GM19455 (cell line): ENCODE measurements around the gene OSER1.
"Not testable (repeated sequence)": the region's sequence is repeated elsewhere in the genome, so short reads cannot be mapped to it uniquely, and the experiment has no call there.

Experiments
- ATAC-seq: cut with Tn5 transposase; IDR thresholded peaks from one replicate; pipeline ENCODE4 v1.9.1; 2021; ENCODE audit not compliant: unreplicated experiment

Gene OSER1

DNA sequence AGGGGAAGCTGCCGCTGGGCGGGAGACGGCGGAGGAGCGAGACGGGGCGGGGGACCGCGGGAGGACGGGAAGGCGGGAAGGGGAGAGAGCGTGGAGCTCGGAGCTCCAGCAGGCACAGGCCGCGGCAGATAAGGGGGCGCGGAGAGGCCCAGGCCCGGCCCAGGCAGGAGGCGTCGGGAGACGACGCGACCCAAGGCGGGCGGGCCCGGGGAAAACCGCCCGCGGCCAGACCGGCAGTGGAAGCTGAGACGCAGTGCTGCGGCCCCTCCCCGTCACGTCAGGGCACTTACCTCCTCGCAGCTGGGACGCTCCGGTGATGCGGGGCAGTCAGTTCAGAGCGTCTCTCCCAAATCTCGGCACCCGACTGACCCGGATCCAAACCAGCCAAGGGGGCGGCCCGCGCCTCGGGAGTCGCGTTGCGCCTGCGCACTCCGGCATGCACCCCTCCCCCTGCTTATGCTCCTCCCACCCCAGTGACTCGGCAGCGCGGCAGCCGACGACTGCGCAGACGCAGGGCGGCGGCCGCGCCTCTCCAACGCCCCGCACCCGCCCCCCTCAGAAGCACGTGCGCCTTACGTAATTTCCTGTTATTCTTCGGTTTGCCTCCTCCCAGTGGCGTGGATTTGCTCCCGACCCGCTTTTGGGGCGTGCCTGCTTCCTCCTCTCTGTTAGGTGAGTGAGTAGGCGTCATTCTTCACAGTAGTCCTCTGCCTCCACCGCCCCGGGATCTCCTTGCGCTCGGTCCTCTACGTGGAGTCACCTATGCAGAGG lies at the start of gene OSER1:
OSER1 (minus strand) TSS at position 366 of the 771 bp plus-strand sequence. CDS start 3,814 bp downstream, outside the sequence.
- ATAC-seq = peak; percentile 81

DNA sequence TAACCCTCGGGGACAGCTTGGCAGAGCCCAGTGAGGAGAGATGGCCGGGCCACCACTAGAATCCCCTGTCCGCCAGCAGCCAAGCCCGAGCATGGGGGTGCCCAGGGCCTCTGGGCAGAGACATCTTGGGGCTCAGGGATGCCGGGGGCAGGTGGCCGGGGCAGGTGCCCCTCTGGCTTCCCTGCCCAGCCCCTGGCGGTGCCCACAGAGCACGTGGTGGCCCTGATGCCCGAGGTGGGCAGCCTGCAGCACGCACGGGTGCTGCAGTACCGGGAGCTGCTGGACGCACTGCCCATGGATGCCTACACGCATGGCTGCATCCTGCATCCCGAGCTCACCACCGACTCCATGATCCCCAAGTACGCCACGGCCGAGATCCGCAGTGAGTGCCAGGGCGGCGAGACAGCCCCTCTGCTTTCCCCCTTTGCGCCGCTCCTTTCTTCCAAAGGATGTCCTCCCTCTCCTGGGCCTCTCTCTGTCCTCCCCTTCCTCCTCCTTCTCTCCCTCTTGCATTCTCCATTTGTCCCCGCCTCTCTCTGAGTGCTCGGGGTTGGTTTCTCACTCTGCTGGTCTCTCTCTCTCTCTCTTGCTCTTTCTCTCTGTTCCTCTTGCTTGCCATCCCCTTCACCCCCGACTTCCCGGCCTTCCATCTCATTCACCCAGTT lies 47.8 kb upstream of the OSER1 start:
- ATAC-seq = no peak

DNA sequence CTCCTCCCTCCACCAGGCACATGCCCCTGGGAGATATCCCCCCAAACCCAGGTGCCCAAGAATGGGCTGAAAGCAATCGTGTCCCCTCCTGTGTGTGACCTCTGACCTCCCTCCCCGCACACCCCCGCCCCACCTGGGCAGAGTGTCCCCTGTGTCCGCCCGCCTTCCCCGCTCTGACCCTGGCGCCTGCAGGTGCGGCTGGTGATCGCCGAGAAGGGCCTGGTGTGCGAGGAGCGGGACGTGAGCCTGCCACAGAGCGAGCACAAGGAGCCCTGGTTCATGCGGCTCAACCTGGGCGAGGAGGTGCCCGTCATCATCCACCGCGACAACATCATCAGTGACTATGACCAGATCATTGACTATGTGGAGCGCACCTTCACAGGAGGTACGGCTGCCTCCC lies 46.4 kb upstream of the OSER1 start:
- no peak for ATAC-seq

DNA sequence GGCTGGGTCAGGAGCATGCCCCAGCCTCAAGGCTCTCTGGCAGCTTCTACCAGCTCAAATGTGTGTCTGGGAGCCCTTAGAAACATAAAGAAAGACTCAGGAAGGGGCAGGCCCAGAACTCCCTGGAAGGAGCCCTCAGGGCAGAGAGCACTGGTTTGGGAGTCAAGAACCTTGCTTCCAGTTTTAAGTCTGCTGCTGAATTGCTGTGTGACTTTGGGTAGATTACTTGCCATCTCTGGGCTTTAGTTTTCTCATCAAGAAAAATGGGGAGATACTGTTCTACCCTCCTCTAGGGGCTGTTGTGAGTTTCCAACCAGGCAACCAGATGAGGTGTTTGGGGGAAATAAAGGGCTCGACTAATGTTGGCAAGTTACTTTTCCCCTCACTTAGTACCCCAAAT lies 45.4 kb upstream of the OSER1 start:
- ATAC-seq = no peak

DNA sequence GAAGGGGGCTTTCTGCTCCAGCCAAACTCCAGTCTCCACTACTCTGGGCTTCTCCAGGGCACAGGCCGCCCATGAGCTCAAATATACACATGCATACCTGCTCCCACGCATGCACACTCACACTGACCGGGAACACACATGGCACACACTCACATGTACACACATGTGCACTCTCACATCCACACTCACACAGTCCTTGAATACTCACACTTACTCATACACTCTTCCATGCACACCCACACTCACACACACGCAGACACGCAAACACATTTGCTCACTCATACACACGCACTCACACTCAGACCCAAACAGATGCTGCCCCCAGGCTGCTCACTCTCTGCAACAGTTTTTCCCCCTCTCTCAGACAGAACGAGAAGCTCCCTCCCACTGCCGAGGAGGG lies 43.5 kb upstream of the OSER1 start:
- no peak for ATAC-seq

DNA sequence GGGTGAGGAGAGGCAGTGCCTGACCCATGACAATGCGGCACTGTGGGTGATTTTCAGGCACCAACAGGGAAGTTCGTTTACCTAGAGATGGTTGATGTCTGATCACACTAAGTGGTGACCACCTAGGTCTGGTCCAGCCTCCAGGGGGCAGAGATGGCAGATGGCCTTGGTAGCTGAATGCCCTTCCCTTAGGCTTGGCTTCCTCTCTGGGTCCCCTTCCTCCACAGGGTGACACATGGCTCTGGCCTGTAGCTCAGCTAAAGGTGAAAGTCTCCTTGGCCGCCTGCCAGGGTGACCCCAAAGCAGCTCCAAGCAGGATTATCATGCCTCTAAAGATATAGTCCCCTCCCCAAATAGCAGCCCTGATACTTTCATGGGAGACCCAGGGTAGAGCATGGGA lies 43.0 kb upstream of the OSER1 start:
- no peak for ATAC-seq

DNA sequence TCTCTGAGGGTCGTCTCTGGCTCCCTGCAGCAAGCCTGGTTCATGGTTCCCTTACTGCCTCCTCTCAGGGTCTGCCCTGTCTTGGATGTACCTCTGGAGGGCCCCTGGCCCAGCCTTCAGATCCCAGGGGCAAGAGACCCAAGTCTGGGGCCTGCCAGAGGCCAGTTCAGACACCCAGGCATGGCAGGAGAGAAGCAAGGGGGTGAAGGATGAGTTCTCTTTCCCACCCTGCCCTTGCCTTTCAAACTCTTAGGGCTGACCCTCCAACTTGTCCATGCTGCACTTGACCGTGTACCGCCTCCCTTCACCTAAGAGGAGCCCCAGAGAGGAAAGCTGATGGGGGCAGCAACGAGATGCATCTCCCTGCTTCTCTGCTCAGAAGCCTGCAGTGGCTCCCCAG lies 40.7 kb upstream of the OSER1 start:
- ATAC-seq = no peak

DNA sequence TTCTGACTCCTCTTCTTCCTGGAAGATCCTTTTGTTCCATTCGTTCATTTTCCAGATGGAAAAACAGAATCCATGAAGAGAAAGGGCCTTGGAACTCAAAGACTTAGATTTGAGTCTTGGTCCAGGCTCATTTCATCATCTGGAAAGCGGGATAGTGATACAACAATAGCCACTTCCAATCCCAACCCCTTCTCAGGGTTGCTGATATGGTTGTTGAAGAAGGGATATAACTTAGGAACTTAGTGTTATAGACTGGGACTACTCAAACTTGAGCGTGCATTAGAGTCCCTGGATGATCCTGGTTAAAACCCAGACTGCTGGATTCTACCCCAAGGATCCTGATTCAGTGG lies 37.8 kb upstream of the OSER1 start:
- ATAC-seq = no peak

DNA sequence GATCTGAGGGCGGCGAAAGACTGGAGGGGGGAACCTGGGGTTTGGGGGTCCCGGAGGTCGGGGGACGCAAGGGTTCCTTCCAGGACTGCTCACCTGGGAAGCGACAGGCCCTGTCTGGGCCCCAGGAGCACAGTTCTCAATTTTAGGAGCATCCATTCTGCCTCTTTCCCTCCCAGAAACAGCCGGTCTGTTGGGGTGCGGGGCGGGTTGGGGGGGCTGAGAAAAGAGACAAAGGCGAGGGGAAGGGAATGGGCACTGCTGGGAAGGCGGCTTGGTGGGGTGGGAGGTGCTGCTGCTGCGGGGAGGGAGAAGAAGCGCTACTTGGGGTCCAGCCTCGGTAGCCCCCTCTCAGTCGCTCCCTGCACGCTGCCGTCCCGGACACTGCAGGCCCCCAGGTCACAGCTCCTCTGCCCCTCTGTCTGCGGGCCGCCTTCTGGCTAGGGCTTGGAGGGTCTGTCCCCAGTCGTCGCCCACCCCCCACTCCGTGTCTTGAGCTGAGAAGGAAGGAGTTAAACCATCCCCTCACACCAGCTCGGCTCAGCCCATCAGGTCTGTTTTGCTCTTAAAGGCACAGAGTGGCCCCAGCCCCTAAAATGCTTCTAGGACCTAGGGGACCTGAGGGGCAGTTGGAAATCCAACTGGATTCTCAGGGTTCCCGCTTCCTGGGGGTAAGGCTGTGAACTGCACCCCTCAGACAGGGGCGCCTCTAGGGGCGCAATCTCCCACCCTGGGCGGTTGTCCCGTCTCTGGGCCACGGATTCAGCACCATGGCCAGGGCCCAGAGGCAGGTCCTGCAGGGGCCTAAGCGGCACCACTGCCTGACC lies 37.2 kb upstream of the OSER1 start:
- ATAC-seq = no peak

DNA sequence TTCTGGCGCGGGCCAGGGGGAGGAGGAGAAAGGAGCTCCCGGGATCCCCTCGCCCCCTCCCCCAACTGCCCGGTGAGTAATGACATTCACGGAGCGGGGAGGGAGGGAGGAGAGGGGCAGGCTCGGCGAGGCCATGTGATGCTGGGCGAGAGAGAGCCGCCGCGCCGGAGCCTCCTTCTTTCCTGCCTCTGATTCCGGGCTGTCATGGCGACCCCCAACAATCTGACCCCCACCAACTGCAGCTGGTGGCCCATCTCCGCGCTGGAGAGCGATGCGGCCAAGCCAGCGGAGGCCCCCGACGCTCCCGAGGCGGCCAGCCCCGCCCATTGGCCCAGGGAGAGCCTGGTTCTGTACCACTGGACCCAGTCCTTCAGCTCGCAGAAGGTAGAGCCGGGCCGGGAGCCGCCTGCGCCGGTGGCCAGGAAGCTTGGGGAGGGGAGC lies 36.6 kb upstream of the OSER1 start, which contains the start of gene GDAP1L1:
GDAP1L1 (plus strand) TSS at position 178 of the 441 bp plus-strand sequence; CDS start at position 205, 27 bp downstream.
- no peak for ATAC-seq

DNA sequence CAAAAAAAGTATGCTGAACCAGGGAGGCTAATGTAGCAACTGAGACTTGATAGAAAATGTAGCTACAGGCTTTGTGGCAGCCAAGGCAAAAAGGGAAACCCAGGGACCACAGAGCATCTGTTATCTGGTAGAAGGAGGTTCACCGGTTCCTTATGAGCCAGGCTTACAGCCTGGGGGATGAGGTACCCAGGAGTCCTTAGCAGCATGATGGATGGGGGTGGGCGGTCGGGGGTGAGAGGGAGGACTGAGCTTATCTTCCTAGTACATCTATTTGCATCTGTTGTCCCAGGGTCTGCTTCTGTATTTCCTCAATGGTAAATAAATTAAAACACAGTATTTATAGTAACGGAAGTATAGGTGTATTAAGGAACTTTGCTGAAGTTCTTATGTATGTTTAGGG lies 35.4 kb upstream of the OSER1 start:
- no peak for ATAC-seq

DNA sequence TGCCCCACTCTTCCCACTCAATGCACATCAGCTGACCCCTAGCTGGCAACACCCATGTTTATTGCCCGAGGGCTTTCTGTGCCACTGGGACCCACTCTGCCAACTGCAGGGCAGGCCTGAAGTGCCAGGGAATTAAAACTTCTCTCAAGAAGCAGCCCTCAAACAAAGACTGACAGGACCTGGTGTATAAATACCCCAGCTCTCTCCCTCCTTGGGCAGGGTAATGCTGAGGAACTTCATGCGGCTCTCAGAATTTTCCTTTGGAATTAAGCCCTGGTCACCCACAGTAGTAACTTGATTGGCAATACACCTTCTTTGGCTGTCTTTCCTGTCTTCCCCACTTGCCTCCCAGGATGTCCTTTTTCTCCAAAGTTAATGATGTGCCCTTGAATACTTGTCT lies 31.2 kb upstream of the OSER1 start:
- ATAC-seq = no peak

DNA sequence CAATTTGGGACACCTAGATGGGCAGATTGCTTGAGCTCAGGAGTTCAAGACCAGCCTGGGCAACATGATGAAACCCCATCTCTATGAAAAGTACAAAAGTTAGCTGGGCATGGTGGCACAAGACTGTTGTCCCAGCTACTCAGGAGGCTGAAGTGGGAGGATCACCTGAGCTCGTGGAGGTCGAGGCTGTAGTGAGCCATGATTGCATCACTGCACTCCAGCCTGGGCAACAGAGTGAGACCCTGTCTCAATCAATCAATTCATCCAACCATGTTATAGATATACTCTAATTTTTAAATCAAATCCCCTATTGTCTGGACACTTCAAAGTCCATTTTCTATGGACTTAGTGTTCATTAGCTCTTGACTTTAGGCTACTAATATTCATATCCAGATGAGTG lies 26.3 kb upstream of the OSER1 start:
- ATAC-seq = not testable (repeated sequence)

DNA sequence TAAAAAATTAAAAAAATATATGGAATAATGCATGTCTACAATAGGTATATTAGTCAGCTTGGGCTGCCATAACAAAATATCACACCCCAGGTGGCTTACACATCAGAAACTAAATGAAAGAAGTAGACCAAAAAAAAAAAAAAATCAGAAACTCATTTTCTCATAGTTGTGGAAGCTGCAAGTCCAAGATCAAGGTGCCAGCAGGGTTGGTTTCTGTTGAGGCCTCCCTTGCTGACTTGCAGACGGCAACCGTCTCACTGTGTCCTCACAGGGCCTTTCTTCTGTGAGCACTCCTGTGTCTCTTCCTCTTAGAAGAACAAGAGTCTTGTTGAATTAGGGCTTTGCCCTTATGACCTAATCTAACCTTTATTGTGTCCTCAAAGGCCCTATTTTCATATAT lies 25.1 kb upstream of the OSER1 start:
- no peak for ATAC-seq

DNA sequence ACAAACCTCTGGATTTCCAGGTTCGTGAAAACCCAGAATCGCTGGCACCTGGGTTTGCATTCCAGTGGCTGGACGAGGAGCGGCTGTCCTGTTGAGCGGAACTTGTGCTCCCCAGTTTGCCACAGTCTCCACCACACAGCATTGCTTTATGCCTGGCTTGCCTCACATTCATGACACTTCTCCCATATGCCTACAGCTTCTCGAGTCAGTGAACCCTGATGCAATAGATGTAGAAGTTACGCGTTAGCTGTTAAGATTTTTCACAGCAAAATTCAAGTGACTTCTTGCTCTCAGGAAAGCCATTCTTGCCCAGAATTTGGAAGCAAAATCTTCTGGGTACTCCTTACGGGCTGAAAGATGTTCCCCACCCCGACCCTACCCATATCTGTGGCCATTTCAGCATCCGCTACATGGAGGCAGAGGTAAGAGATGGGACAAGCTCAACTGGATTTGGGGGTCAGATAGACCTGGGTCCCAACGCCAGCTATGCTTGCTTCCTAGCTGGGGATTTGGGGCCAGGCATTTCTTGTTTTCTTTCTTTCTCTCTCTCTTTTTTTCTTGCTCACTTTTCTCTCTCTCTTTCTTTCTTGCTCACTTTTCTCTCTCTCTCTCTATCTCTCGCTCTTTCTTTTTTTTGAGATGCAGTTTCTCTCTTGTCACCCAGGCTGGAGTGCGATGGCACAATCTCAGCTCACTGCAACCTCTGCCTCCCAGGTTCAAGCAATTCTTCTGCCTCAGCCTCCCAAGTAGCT lies 24.2 kb upstream of the OSER1 start:
- no peak for ATAC-seq

DNA sequence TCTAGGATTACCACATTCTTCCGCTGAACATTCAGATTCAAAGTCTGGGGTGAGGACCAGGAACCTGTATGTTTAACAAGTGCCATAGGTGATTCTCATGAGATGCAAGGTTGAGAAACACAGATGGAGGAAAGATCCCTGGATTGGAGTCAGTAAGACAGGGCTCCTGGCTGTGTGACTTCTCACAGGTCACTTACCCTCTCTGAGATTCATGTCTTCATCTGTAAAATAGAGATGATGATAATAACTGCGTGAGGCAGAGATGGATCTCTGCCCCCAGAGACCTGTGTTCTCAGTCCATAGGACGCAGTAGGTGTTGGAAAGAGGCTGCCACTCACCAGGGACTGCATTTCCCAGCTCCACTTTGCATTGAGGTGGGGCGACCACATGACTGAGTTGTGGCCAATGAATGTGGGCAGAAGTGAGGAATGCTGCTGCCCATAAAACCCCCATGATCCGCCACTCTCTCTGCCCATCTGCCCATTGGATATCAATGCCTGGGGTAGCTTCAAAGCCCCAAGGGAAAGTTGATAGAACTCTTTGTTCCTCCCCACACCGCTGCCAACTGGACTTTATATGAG lies 23.0 kb upstream of the OSER1 start:
- ATAC-seq = no peak

DNA sequence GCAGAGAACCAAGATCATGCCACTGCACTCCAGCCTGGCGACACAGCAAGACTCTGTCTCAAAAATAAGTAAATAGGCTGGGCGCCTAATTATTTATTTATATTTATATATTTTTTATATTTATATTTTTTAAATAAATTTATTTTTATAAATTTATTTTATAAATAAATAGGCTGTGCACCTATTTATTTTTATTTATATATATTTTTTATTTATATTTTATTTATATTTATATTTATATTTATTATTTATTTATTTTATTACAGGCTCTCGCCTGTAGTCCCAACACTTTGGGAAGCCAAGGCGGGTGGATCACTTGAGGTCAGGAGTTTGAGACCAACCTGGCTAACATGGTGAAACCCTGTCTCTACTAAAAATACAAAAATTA lies 21.9 kb upstream of the OSER1 start:
- not testable (repeated sequence) for ATAC-seq

DNA sequence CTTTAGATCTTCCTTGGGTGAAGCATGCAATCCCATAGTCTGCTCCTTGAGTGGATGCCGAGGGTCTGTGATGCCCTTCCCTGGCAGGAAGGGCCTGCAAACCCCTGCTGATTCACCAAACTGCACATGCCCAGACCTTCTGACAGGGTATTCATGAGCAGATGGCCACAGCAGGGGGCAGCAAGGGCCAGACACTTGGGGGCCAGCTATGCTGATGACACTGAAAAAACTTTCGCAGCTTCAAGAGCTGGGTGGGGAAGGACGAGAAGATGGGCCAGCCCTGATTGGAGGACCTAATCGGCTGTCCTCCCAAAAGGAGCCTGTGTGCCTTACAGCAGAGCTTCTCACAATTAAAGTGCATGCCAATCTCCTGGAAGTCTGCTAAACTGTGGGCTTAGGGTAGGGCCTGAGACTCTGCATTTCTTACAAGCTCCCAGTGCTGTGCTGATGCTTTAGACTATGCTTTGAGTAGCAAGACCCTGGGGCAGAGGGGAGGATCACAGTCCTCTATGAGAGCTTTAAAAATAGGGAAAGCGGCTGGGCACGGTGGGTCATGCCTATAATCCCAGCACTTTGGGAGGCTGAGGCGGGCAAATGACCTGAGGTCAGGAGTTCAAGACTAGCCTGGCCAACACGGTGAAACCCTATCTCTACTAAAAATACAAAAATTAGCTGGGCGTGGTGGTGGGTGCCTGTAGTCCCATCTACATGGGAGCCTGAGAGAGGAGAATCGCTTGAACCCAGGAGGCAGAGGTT lies 21.3 kb upstream of the OSER1 start:
- no peak for ATAC-seq

DNA sequence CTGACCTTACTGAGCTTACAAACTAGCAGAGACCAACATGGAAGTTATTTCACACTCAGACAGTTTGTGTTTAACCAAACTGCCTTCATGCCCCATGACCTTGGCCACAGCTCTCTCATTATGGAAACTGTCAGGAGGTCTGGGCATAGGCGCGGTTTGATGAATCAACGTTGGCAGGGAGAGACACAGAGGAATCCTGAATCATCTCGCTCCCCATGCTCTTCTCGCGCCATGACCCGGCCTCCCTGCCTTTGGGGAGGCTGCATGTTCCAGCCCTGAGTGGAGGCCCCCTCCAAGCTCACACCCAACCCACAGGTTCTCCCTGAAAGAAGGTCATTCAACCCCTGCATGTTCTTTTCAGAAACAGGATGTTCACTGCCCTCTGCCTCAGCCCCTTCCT lies 20.6 kb upstream of the OSER1 start:
- no peak for ATAC-seq
